GM19455 (cell line): ENCODE results near the gene SLC11A1.

Experiments
- ATAC-seq: cut with Tn5 transposase; IDR thresholded peaks from one replicate; pipeline ENCODE4 v1.9.1; 2021; ENCODE audit not compliant: unreplicated experiment

Gene SLC11A1

DNA sequence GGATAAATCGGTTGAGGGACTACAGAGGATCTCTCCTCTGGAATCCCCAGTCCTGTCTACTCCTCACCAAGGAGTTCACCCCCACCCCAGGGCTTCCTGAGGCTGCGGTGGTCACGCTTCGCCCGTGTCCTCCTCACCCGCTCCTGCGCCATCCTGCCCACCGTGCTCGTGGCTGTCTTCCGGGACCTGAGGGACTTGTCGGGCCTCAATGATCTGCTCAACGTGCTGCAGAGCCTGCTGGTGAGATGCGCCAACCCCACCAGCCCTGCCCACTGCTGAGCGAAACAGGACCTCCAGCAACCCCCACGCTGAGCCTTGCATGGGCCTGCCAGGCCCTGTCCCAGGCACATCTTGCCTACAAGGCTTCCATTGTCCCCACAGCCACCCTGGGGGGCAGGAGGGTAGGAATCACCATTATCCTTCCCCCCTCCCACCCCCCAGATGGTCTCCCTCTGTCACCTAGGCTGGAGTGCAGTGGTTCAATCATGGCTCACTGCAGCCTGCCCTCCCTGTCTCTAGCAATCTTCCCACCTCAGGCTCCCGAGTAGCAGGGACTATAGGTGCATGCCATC, 10.9 kb downstream of the SLC11A1 start:
- no peak for ATAC-seq

DNA sequence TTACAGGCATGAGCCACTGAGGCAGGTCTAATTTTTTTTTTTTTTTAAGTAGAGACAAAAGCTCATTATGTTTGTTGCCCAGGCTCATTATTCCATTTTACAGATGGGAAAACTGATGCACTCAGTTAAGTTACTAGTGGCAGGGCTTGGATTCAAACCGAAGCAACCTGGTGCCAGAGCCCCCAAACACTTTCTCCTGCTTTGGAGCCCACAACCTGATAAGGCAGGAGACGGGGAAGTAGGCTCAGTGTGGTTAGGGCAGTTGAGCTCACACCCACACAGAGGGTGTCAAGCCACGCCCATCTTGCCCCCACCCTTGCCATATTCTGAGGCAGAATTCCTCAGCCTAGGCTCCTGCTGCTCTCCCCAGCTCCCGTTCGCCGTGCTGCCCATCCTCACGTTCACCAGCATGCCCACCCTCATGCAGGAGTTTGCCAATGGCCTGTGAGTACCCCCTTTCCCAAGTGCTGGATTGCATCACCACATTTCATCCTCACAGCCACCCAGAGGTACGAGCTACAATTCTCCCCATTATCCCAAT, 11.7 kb downstream of the SLC11A1 start:
- no peak for ATAC-seq

DNA sequence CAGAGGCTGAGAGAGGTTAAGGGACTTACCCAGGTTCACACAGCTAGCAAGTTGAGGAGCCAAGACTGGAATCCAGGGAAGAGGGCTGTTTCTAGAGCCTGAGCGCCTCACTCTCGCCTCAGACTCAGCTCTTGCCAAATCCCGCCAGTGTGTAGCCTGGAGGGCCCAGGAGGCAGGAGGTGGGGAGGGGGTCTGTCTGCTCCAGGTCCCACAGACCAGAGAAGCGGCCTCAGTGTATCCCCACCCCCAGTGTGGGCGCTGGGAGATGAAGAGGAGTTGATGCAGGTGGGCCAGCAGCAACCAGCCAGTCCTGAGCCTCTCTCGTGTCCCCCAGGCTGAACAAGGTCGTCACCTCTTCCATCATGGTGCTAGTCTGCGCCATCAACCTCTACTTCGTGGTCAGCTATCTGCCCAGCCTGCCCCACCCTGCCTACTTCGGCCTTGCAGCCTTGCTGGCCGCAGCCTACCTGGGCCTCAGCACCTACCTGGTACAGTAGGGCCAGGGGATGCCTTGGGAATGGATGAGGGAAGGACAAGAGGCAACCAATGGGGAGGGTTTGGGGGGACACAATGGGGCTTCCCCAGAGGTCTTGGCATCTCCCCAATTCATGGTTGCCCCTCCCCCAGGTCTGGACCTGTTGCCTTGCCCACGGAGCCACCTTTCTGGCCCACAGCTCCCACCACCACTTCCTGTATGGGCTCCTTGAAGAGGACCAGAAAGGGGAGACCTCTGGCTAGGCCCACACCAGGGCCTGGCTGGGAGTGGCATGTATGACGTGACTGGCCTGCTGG, 12.4 kb downstream of the SLC11A1 start:
- ATAC-seq = no peak

DNA sequence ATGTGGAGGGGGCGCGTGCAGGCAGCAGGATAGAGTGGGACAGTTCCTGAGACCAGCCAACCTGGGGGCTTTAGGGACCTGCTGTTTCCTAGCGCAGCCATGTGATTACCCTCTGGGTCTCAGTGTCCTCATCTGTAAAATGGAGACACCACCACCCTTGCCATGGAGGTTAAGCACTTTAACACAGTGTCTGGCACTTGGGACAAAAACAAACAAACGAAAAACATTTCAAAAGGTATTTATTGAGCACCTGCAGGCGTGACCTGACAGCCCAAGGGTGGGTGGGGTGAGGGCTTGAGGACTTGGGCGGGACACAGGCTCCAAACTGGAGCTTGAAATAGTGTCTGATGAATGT, 13.0 kb downstream of the SLC11A1 start:
- ATAC-seq = no peak

DNA sequence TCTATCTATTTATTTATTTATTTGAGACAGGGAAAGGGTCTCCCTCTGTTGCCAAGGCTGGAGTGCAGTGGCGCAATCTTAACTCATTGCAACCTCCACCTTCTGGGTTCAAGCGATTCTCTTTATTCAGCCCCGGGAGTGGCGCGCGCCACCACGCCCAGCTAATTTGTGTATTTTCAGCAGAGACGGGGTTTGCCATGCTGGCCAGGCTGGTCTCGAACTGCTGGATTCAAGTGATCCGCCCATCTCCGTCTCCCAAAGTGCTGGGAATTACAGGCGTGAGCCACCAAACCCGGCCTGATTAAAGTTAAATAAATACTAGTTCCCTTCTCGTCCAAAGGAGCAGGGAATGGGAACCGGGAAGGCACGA, 13.4 kb downstream of the SLC11A1 start:
- ATAC-seq = no peak

DNA sequence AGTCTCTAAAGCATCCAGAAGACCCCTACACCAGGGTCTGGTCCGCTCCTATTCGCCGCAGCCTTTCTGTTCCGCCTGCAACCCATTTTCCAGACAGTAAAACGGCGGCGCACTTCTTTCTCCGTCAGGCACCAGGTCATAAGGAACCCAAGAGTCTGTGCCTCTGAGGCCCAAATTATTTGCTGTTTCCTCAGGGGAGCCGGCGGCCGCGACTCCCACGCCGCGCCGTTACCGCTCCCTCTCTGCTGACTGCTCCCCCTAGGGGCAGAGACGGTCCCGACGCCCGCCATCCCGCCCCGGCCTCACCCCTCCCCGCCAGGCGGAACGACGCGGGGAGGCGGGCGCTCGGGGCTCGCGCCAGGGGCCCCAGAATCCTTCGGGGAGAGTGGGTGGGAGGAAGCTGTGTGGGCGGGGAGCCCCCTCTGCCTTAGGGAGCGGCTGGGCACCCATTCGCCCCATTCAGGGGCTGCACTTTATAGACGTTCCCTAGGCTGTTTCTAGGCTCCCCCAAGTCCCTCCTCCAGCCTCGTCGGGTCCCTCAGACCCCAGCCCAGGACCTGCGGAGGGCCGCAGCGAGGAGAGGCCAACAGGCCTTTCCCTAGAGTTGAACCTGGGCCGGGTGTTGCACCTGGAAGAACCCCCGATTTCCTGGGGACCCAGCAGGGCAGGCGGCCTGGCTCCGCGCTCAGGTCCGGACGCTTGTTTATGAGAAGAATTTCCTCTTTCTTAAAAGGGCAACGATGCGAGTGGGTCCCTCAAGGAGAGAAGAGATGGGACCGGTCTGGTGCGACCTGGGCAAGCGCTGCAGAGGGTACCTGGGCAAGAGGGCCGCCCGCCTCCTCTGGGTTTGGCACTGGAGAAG, 14.0 kb downstream of the SLC11A1 start:
- peak; percentile 48 for ATAC-seq

DNA sequence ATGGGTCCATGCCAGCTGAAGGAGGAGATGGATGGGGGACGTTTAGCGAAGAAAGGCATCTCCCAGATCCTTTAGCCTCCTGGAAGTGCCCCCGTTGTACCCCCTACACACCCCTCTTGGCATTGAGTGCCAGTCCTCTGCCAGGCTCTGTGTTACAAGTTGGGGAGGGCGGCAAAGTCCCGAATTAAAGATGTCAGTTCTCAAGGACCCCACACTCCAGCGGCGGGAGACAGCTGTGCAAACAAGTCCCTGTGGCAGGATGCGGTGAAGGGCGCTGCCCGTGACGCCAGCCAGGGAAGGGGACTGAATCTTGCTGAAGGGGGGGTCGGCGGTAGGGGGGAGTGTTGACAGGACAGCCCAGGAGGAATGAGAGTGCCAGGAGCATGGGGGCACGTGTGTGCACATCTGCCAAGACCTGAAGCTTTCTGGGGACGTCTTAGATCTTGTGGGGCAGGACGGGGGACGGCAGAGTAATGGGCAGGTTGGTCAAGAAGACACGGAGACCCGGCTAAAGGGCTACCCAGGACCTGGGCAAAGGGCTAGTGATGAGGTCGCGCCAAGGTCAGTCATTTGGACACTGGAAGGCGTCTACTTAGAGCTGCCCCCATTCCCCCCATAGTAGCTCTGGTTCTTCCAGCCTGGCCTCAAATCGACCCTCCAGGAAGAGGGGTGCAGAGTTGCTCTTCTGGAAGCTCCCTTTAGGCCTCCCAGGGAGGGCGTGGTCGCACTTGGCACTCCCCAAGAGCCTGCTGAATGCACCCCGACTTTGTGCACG, 14.8 kb downstream of the SLC11A1 start:
- ATAC-seq = no peak

DNA sequence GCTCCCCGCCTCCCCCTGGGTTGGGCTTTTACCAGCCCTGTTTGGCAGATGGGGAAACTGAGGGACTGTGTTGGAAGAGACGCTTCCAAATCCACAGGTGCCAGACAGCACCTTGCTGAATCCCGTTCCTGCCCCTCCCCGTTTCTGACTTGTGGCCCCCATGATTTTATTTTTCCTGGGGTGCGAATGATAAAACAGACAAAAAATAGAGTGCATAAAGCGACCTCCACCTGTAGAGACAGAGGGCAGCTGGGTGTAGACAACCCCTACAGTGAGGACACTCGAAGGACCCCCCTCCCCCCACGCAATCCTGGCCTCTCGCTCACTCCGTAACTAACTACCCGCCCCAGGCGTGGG, 15.4 kb downstream of the SLC11A1 start:
- ATAC-seq = no peak

DNA sequence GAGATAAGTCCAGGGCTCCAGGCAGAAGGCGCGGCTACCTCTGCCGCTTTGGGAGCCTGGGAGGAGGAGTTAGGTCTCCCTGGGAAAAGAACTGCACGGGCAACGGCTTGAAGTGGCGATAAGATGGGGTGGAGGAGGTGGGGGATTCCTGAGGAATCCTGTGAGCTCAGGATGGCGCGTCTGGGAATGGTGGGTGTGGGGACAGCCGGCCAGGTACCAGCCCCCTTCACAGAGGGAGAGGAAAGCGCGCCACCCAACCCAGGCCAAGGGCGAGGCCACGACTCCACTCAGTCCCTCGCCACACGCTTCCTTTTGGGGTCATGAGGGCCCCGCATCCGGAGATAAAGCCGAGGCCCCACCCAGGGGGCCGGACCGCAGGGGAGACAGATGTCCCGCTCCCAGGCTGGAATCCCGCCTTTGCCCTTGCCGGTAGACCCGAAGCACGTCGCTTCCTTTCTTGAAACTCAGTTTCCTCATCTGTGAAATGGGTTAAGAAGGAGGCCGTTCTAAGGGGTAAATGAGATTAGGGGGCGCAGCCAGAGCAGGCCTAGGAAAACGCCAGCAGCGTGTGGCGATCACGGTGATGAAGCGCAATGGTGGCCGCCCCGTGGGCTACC, 15.9 kb downstream of the SLC11A1 start:
- no peak for ATAC-seq

DNA sequence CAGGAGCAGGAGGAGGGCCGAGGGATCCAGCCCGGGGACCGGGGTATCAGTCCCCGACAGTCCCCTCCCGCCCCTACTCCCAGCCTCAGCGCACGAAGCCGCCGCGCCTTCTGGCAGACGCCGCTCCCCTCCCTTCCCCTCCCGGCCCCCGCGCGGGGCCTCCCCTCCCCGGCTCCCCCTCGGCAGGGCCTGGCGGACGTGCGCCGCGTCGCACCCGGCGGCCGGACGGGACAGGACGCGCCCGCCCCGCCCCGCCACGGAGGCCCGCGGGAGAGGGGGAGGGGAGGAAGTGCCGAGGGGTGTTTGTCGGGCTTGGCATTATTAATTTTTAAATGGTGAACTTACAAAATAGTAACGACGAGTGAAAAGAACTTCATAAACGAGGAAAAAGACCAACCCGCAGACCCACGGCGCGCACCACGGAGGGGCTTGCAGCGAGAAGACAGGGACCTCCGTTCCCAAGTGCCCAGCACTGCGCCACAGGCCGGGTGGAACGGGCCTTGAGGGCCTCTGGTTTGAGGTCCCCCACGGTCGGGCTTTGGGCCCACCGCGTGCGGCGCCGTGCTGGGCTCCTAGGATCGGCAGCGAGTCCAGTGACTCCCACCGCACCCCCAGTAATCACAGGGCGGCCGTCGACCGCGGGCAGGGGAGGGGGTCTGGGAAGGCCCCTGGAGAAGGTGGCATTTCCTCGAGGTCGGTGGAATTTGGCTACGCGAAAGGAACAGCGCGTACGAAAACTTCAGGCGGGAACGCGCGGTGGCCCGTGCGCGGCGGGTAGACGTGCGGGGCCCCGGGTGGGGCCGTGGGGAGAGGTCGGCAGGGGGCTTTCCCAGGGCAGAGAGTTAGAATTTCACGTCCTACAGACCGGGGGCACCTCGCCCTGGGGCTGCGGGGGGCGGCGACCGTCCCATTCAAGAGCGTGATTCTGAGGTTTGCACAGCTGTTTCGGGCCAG, 16.6 kb downstream of the SLC11A1 start:
- ATAC-seq = peak; percentile 16

DNA sequence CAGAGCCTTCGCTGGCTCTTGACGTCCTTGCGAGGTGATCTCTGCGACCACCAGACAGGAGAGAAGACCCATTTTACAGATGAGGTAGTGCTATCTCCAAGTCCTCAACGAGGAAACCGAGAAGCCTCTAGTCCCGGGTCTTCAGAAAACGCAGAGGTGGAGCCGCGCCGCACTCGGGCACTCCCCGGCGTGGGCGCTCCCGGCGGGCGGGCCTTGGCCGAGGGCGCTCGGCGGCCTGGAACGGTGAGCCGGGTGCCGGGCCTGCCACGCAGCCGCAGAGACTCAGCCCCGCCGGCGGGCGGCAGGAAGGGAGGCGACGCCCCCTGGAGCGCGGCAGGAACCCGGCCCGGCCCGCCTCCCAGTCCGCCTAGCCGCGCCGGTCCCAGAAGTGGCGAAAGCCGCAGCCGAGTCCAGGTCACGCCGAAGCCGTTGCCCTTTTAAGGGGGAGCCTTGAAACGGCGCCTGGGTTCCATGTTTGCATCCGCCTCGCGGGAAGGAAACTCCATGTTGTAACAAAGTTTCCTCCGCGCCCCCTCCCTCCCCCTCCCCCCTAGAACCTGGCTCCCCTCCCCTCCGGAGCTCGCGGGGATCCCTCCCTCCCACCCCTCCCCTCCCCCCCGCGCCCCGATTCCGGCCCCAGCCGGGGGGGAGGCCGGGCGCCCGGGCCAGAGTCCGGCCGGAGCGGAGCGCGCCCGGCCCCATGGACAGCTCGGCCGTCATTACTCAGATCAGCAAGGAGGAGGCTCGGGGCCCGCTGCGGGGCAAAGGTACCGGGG, 17.5 kb downstream of the SLC11A1 start, which contains the start of gene CTDSP1:
Gene CTDSP1, plus strand, starts transcription at position 478 of the 776 bp plus-strand sequence. Its CDS starts 223 bp downstream, at position 701.
- ATAC-seq = peak; percentile 38

DNA sequence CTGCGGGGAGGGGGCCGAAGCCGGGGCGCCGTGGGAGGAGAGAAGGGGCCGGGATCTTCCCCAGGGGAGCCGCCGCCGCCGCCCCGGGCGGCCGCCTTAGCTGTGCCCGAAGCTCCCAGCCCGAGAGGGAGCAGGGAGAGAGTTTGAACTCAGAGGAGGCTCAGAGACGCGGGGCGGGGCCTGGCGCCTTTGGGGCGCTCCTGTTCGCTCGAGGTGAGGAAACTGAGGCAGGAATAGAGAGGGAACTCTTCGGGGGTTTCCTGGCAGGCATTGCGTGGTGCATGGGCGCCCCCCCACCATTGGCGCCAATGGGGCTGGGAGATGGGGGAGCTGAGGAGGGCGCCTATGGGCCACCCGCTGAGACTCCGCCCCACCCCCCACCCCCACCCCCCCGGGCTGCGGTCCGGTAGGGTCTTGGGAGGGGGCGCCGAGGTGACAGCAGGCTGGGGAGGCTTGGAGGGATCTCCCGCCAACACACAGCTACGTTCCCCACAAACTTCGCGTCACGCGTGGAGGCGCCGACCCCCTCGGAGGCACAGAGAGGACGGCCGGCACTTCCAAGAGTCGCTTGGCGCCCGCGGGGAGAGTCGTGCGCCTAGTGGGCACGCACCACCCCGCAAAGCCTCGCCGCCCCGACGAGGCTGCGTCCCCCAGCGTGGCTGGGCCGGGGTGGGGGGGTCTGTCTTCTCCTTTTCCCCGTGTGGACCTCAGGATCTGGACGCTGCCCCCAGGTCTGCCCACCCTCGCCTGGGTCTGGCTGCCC, 18.3 kb downstream of the SLC11A1 start:
- ATAC-seq = no peak

DNA sequence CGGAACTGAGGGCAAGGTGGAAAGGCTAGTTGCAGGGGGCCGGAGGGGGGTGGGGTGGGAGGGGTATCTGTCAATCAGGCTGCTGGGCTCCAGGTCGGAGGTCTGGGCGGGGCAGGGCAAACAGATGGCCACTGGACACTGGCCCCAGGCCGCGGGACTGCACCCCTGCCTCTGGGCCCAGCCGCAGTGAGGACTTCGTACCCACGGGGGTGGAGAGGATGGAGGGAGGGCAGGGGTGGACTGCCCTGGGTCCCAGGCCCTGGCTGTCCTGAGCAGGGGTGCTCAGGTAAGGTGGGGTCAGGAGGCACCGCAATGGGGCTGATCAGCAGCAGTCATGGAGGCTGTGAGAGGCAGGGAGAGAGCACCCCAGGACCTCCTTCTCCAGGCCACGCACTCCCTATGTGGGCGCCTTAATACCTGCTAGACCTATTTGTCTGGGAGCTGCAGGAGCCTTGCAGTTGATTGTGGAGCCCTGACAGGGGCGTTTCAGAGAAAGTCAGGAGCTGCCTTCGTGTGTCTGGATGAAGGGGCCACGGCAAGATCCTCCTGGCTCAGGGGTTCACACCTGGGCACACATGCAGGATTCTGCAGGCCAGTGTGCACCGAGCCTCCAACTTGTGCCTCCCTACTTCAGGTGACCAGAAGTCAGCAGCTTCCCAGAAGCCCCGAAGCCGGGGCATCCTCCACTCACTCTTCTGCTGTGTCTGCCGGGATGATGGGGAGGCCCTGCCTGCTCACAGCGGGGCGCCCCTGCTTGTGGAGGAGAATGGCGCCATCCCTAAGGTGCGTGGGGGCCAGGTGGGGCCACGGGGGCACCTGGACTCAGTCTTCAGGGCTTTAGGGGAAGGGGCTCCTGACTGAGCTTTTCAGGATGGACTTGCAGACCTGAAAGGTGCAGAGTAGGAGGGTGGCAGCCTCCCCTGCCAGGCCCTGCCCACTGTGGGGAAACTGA, 19.1 kb downstream of the SLC11A1 start:
- ATAC-seq = no peak

DNA sequence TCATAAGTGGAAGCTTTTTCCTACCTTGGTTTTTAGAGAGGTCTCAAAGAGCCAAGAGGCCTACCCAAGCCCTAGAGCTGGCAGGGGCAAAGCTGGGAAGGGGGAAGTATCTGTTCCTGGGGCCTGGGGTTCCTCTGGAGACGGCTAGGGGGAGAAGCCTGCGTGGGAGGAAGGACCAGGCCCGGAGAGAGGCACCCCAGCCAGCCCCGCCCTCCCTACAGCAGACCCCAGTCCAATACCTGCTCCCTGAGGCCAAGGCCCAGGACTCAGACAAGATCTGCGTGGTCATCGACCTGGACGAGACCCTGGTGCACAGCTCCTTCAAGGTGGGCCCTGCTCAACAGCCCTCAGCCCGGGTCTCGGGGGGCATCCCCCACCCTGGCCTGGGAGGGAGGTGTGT, 19.8 kb downstream of the SLC11A1 start:
- ATAC-seq = no peak

DNA sequence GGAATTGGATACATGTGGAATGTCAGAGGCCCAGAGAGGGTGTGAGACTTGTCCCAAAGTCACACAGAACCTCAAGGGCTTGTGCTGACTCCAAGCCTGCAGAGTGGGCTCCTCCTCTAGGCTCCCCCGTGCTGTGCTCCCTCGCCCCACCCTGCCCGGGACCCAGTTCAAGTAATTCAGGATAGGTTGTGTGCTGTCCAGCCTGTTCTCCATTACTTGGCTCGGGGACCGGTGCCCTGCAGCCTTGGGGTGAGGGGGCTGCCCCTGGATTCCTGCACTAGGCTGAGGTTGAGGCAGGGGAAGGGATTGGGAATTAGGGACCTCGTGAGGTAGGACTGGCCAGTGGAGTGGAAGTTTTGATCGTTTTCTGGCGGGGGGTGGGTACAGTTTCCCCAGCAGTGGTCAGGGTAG, 20.4 kb downstream of the SLC11A1 start:
- no peak for ATAC-seq

DNA sequence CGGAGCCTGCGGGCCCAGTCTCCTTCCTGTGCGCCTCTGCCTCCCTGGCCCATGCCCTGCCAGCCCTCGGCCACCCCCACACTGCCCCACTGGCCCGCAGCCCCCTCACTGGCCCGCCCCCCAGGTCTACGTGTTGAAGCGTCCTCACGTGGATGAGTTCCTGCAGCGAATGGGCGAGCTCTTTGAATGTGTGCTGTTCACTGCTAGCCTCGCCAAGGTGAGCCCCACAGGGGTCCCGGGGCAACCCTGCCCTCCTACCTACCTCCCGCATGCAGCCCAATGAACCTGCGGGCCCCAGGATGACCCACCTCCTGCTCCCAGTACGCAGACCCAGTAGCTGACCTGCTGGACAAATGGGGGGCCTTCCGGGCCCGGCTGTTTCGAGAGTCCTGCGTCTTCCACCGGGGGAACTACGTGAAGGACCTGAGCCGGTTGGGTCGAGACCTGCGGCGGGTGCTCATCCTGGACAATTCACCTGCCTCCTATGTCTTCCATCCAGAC, 20.9 kb downstream of the SLC11A1 start:
- no peak for ATAC-seq

DNA sequence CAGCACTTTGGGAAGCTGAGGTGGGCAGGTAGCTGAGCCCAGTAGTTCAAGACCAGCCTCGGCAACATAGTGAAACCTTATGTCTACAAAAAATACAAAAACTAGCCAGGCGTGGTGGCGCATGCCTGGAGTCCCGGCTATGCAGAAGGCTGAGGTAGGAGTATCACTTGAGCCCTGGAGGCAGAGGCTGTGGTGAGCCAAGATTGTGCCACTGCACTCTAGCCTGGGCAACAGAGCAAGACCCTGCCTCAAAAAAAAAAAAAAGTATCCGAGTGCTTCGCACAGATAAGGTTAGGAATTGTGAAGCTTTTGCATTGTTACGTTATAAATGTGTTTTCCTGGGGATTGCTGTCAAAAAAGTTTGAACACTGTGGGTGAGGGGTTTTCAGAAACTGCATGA, 21.7 kb downstream of the SLC11A1 start:
- ATAC-seq = no peak
